CD8-positive, alpha-beta memory T cell (primary cell): ENCODE results near the gene MKS1. TPM values are rescaled to one million over a fixed set of nuclear protein-coding genes. Genes with fewer than 3 reads are reported as not detected.
A peak's percentile ranks its signal among the peaks of the same experiment; 100 is the strongest.

Experiments used
- CTCF ChIA-PET: fragments of 350-600 bp; sonication (Branson Sonifier 250); formaldehyde crosslinking; loops from one replicate; lab custom pipeline; 2021; ENCODE audit warnings: antibody characterized with exemption; lab: Charles Lee
- POLR2A ChIA-PET: fragments of 350-600 bp; sonication (Branson Sonifier 250); formaldehyde crosslinking; loops from one replicate; lab custom pipeline; 2021; ENCODE audit warnings: antibody characterized with exemption; lab: Charles Lee
- DNase-seq, 5 donors: peaks; one replicate each; pipeline versions ENCODE4 v3.0.0 to v3.0.0-alpha.2; 2020 to 2022; ENCODE audit warnings: mixed read lengths in 1 of 5
- H3K27ac ChIP-seq: one replicate; pipeline ENCODE4 v1.7.0; 2013; ENCODE audit warnings: low read depth, mild to moderate bottlenecking, low read length, moderate library complexity
- H3K27me3 ChIP-seq: 2 replicates; pipeline ENCODE4 v1.7.0; 2013; ENCODE audit warnings: low read length, mild to moderate bottlenecking; ENCODE audit not compliant: insufficient read depth, poor library complexity, severe bottlenecking
- H3K36me3 ChIP-seq: 2 replicates; pipeline ENCODE4 v1.7.0; 2013; ENCODE audit warnings: mild to moderate bottlenecking, low read length, moderate library complexity; ENCODE audit not compliant: insufficient read depth
- H3K4me1 ChIP-seq: 2 replicates; pipeline ENCODE4 v1.7.0; 2013; ENCODE audit warnings: mild to moderate bottlenecking, low read length, moderate library complexity; ENCODE audit not compliant: insufficient read depth
- H3K4me3 ChIP-seq: 2 replicates; pipeline ENCODE4 v1.7.0; 2013; ENCODE audit warnings: mild to moderate bottlenecking, low read length
- H3K9me3 ChIP-seq: 2 replicates; pipeline ENCODE4 v1.7.0; 2013; ENCODE audit warnings: mild to moderate bottlenecking, low read length
- H3K27ac Mint-ChIP-seq, 8 donors: one replicate each; pipeline ENCODE4 v1.8.0; 2020 to 2021; ENCODE audit warnings: mixed read lengths in 8 of 8, mild to moderate bottlenecking in 6 of 8, inconsistent platforms in 3 of 8, moderate library complexity in 3 of 8
- H3K27me3 Mint-ChIP-seq, 2 donors: one replicate each; pipeline ENCODE4 v1.8.0; 2020 to 2021; ENCODE audit warnings: mixed read lengths in 2 of 2, mild to moderate bottlenecking in 1 of 2, moderate library complexity in 1 of 2
- H3K36me3 Mint-ChIP-seq, 3 donors: one replicate each; pipeline ENCODE4 v1.8.0; 2020 to 2021; ENCODE audit warnings: mixed read lengths in 3 of 3, inconsistent platforms in 1 of 3, mild to moderate bottlenecking in 1 of 3
- H3K4me1 Mint-ChIP-seq, 3 donors: one replicate each; pipeline ENCODE4 v1.8.0; 2020 to 2021; ENCODE audit warnings: mixed read lengths in 3 of 3, inconsistent platforms in 1 of 3, mild to moderate bottlenecking in 1 of 3
- H3K4me3 Mint-ChIP-seq, 7 donors: one replicate each; pipeline ENCODE4 v1.8.0; 2020 to 2021; ENCODE audit warnings: mixed read lengths in 7 of 7, mild to moderate bottlenecking in 6 of 7, moderate library complexity in 4 of 7, inconsistent platforms in 2 of 7
- H3K9me3 Mint-ChIP-seq, 5 donors: one replicate each; pipeline ENCODE4 v1.8.0; 2020 to 2022; ENCODE audit warnings: mixed read lengths in 5 of 5, mild to moderate bottlenecking in 3 of 5, moderate library complexity in 2 of 5, inconsistent platforms in 1 of 5
- polyA plus RNA-seq: library from polyadenylated mRNA; unstranded; fragments of 300-500 nt; fragmentation: Illumina TruSeq; gene quantifications from one replicate; pipeline ENCODE4 v1.2.3, GENCODE V29; 2021
- total RNA-seq, 2 experiments: library from RNA; stranded (reverse); gene quantifications; one replicate each; pipeline ENCODE4 v1.2.3, GENCODE V29; 2021

MKS1 gene
- total and polyA plus RNA-seq, 3 experiments from 2014 or later = 10.7 to 33.9 (median 26.2) TPM

GRCh38 chr17:58248955-58249269 lies 29.9 kb upstream of the MKS1 start:
- H3K4me1 ChIP-seq = peaks cover 10% of the 10 kb centered on the region
- no peaks in the 10 kb centered on the region for H3K36me3 ChIP-seq
- Mint-ChIP-seq H3K9me3 (no peaks in the 10 kb centered on the region), H3K4me3 (peak overlapping the region in 6 of 7 donors; percentile 32 to 85 (median 78)), H3K27me3 (peaks cover 10 to 26% of the 10 kb centered on the region in 2 donors), H3K27ac (peak overlapping the region in 1 of 8 donors; percentile 79), H3K4me1 (peaks cover 8 to 27% (median 12%) of the 10 kb centered on the region in 3 donors), H3K36me3 (no peaks in the 10 kb centered on the region)
- peak overlapping the region; percentile 55 for H3K4me3 ChIP-seq
- H3K9me3 ChIP-seq = no peaks in the 10 kb centered on the region
- no peaks in the 10 kb centered on the region for H3K27me3 ChIP-seq
- ChIA-PET CTCF (interaction anchor here (0.9 to 3.3 kb wide), 18 partner anchors 10 to 239 kb away, joined by 3 to 11 read pairs (median 6); partner anchors contain the start of genes HSF5, LPO and MKS1), POLR2A (interaction anchor here (0.6 to 0.7 kb wide), 2 partner anchors 240 to 409 kb away, joined by 3 to 7 read pairs; no protein-coding TSS in a partner anchor)
- DNase-seq = no peak
- no peak overlapping the region for H3K27ac ChIP-seq

- H3K27ac Mint-ChIP-seq = peak overlapping the region in 1 of 8 donors; percentile 91
- POLR2A ChIA-PET = interaction anchor here (0.5 kb wide), 1 partner anchor 9 kb away, joined by 3 read pairs; no protein-coding TSS in a partner anchor
- no peak for DNase-seq
- H3K9me3 Mint-ChIP-seq = no peaks in the 10 kb centered on the region
- H3K36me3 Mint-ChIP-seq = no peaks in the 10 kb centered on the region
- Histone ChIP-seq H3K4me1 (peaks cover 10% of the 10 kb centered on the region), H3K27ac (no peak overlapping the region), H3K36me3 (no peaks in the 10 kb centered on the region), H3K27me3 (peaks cover 1% of the 10 kb centered on the region), H3K4me3 (no peak overlapping the region), H3K9me3 (no peaks in the 10 kb centered on the region)
- peaks cover 8 to 27% (median 12%) of the 10 kb centered on the region in 3 donors for H3K4me1 Mint-ChIP-seq
- peak overlapping the region in 3 of 7 donors; percentile 8 to 45 (median 17) for H3K4me3 Mint-ChIP-seq
- CTCF ChIA-PET = interaction anchor here (1.0 to 3.3 kb wide), 4 partner anchors 29 to 126 kb away, joined by 3 to 11 read pairs (median 6); partner anchors contain the start of gene MKS1
- H3K27me3 Mint-ChIP-seq = peaks cover 15 to 34% of the 10 kb centered on the region in 2 donors
Observed at GRCh38 chr17:58247511-58248363, 28.7 kb upstream of the MKS1 start.

- Mint-ChIP-seq H3K27ac (no peak overlapping the region), H3K36me3 (no peaks in the 10 kb centered on the region), H3K4me1 (peaks cover 8 to 27% (median 12%) of the 10 kb centered on the region in 3 donors), H3K27me3 (peaks cover 17 to 36% of the 10 kb centered on the region in 2 donors), H3K9me3 (no peaks in the 10 kb centered on the region), H3K4me3 (no peak overlapping the region)
- ChIA-PET CTCF (no interaction called here), POLR2A (no interaction called here)
- Histone ChIP-seq H3K4me3 (no peak overlapping the region), H3K36me3 (no peaks in the 10 kb centered on the region), H3K27me3 (peaks cover 6% of the 10 kb centered on the region), H3K27ac (no peak overlapping the region), H3K4me1 (peaks cover 10% of the 10 kb centered on the region), H3K9me3 (no peaks in the 10 kb centered on the region)
- no peak for DNase-seq
Observed at GRCh38 chr17:58246781-58247180, 27.7 kb upstream of the MKS1 start.

DNA sequence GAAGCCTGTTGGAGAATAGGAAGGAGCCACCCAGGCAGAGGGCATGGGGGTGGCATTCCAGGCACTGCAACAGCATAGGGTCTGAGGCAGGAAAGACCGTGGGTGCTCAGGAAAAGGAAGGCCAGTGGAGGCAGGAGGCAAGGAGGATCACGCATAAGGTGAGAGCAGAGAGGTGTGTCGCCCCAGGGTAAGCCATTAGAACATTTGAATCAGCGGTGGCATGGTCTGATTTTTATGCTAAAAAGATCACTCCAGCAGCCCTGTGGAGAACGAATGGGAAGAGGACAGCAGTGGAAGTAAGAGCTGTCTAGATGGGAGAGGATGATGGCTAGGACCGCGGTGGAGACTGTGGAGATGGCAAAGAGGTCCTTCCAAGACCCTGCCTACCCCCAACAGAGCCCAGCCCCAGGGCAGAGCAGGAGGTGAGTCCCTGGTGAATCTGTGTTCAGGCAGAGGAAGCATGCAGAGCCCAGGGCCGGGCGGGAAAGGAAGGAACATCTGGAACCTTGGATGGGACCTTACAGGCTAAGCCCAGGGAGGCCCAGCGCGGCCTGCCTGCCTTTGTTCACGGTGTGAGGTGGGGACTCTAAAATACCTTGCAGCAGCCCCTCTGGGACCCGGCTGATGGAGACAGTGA lies 27.2 kb upstream of the MKS1 start:
- Histone ChIP-seq H3K4me3 (no peak overlapping the region), H3K9me3 (no peaks in the 10 kb centered on the region), H3K27ac (no peak overlapping the region), H3K4me1 (peaks cover 10% of the 10 kb centered on the region), H3K27me3 (peaks cover 6% of the 10 kb centered on the region), H3K36me3 (no peaks in the 10 kb centered on the region)
- Mint-ChIP-seq H3K9me3 (no peaks in the 10 kb centered on the region), H3K27ac (peak overlapping the region in 1 of 8 donors; percentile 39), H3K27me3 (peaks cover 20 to 42% of the 10 kb centered on the region in 2 donors), H3K4me1 (peaks cover 8 to 27% (median 12%) of the 10 kb centered on the region in 3 donors), H3K36me3 (no peaks in the 10 kb centered on the region), H3K4me3 (no peak overlapping the region)
- POLR2A ChIA-PET = no interaction called here
- CTCF ChIA-PET = no interaction called here
- DNase-seq = no peak

GRCh38 chr17:58245428-58246103 lies 26.5 kb upstream of the MKS1 start:
- peaks cover 6% of the 10 kb centered on the region for H3K27me3 ChIP-seq
- Mint-ChIP-seq H3K27me3 (peaks cover 24 to 45% of the 10 kb centered on the region in 2 donors), H3K4me3 (no peak overlapping the region)

GRCh38 chr17:58244963-58245362 lies 25.9 kb upstream of the MKS1 start:
- Histone ChIP-seq H3K9me3 (no peaks in the 10 kb centered on the region), H3K27ac (no peak overlapping the region), H3K4me1 (peaks cover 8% of the 10 kb centered on the region), H3K27me3 (peaks cover 6% of the 10 kb centered on the region), H3K4me3 (no peak overlapping the region), H3K36me3 (no peaks in the 10 kb centered on the region)
- H3K27me3 Mint-ChIP-seq = peaks cover 27 to 51% of the 10 kb centered on the region in 2 donors
- ChIA-PET POLR2A (no interaction called here), CTCF (no interaction called here)
- H3K4me1 Mint-ChIP-seq = peaks cover 5 to 23% (median 12%) of the 10 kb centered on the region in 3 donors
- no peaks in the 10 kb centered on the region for H3K36me3 Mint-ChIP-seq
- no peak overlapping the region for H3K27ac Mint-ChIP-seq
- no peak overlapping the region for H3K4me3 Mint-ChIP-seq
- H3K9me3 Mint-ChIP-seq = no peaks in the 10 kb centered on the region
- no peak for DNase-seq

More at GRCh38 chr17:58245428-58246103, 26.5 kb upstream of the MKS1 start:
- ChIA-PET CTCF (no interaction called here), POLR2A (no interaction called here)
- H3K4me1 Mint-ChIP-seq = peaks cover 8 to 27% (median 12%) of the 10 kb centered on the region in 3 donors
- no peak for DNase-seq
- H3K27ac ChIP-seq = no peak overlapping the region
- H3K4me1 ChIP-seq = peaks cover 10% of the 10 kb centered on the region
- no peaks in the 10 kb centered on the region for H3K36me3 Mint-ChIP-seq
- no peaks in the 10 kb centered on the region for H3K36me3 ChIP-seq
- H3K27ac Mint-ChIP-seq = peak overlapping the region in 1 of 8 donors; percentile 39
- H3K4me3 ChIP-seq = no peak overlapping the region
- no peaks in the 10 kb centered on the region for H3K9me3 Mint-ChIP-seq
- no peaks in the 10 kb centered on the region for H3K9me3 ChIP-seq

GRCh38 chr17:58242171-58242784 lies 23.2 kb upstream of the MKS1 start:
- Mint-ChIP-seq H3K36me3 (no peaks in the 10 kb centered on the region), H3K4me1 (no peaks in the 10 kb centered on the region), H3K9me3 (no peaks in the 10 kb centered on the region), H3K27ac (no peak overlapping the region), H3K4me3 (no peak overlapping the region), H3K27me3 (peaks cover 31 to 72% of the 10 kb centered on the region in 2 donors)
- Histone ChIP-seq H3K9me3 (no peaks in the 10 kb centered on the region), H3K27ac (no peak overlapping the region), H3K36me3 (no peaks in the 10 kb centered on the region), H3K4me3 (no peak overlapping the region), H3K4me1 (no peaks in the 10 kb centered on the region), H3K27me3 (peaks cover 6% of the 10 kb centered on the region)
- no peak for DNase-seq
- CTCF ChIA-PET = no interaction called here
- POLR2A ChIA-PET = no interaction called here
